Hematopoietic multipotent progenitor cell treated with erythropoietin and hydrocortisone succinate and interleukin-3 and kit ligand, for 6 days (in vitro differentiated cells): ENCODE measurements around the gene RCC1.
"Not testable (repeated sequence)": the region's sequence is repeated elsewhere in the genome, so short reads cannot be mapped to it uniquely, and the experiment has no call there.

Source experiments
- DNase-seq: peaks from one replicate; pipeline ENCODE4 v3.0.0-alpha.2; 2015

Gene RCC1

DNA sequence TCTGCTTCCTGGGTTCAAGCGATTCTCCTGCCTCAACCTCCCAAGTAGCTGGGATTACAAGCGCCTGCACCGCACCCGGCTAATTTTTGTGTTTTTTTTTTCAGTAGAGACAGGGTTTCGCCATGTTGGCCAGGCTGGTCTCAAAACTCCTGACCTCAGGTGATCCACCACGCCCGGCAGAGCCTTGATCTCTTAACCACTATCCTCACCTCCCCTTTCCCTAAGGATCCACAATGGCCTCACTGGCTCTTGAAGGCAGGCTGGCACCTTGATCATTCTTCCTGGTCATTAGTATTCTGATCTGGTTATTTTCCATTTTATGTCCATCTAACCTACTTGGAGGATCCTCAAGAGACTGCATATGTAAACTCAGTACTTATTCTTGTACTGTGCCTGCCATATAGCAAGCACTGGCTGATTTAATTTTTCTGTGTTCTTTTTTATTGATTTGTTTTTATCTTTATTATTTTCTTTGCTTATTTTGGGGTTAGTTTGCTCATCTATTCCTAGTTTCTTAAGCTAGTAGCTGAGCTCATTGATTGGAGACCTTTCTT, 6.3 kb downstream of the RCC1 start:
- peak; percentile 66 for DNase-seq

DNA sequence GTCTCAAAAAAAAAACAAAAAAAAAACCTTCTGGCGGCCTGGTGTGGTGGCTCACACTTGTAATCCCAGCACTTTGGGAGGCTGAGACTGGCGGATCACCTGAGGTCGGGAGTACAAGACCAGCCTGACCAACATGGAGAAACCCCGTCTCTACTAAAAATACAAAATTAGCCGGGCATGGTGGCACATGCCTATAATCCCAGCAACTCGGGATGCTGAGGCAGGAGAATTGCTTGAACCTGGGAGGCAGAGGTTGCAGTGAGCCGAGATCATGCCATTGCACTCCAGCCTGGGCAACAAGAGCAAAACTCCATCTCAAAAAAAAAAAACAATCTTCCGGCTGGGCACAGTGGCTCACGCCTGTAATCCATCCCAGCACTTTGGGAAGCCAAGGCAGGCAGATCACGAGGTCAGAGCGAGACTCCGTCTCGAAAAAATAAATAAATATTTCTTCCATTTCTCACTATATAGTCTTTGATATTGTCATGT, 8.6 kb downstream of the RCC1 start:
- not testable (repeated sequence) for DNase-seq

DNA sequence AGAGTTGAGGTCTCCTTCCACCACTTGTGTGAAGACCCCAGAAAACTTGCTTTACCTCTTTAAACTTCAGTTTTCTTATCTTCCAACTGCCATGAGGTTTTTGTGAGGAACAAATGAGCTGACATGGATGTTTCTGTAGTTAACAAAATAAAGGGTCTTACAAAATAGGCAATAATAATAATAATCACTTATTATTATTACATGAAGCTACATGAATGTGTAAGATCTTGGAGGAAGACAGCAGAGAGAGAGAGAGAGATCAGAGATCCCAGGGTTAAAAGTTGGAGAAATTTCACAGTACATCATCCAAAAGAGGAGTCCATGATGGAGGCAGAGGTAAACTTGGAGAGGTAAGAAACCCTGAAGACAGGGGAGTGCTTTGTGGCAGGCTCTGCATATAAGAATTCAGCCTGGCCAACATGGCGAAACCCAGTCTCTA, 10.7 kb downstream of the RCC1 start:
- peak; percentile 43 for DNase-seq

DNA sequence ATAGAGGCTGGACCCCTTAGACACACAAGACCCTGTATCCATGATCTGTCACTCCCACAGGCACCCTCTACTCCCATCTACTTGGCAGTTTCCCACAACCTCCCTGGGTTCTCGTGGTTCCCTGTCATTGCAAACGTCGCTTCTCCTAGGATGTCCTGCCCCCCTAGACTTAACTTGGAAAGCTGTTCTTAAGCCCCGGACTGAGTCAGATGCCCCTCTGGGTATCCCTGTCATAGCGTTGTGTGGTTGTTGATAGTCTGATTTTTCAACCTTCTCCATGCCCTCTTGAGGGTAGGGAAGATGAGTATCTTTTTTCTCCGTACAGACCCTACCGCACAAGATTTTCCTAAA, 11.8 kb downstream of the RCC1 start:
- DNase-seq: peak; percentile 53

DNA sequence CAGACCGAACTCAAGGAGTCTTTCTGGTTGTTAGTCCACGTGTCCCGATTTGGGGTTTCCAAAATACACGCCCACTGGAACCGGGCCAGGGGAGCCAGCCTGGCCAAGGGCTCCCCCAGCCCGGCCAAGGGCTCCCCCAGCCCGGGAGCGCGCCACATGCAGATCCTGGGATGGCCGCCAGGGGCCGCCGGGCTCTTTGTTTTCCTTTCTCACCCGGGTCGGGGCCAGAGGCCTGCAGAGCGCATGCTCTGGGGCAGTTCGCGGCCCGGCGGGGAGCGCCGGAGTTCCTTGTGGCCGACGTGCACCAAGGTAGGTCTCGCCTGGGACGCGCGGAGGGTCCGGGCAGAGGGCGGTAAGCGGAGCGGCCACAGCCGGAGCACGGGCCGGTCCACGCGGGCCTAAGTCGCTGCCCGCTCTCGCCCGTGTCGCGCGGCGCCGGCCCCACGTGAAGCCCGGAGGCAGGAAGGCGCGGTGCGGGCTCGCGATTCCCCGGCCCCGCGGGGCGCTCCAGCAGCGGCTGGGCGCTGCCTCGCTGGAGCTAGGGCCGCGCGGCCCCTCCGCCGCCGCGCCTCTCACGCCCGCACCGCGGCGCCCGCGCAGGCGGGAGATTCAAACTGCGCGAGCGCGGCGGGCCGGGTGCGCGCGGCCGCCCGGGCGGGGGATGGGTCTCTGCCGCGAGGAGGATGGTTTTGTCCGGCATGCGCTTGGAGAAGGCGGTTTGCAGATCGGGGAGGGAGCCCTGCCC, 12.3 kb downstream of the RCC1 start:
- DNase-seq: peak; percentile 92

DNA sequence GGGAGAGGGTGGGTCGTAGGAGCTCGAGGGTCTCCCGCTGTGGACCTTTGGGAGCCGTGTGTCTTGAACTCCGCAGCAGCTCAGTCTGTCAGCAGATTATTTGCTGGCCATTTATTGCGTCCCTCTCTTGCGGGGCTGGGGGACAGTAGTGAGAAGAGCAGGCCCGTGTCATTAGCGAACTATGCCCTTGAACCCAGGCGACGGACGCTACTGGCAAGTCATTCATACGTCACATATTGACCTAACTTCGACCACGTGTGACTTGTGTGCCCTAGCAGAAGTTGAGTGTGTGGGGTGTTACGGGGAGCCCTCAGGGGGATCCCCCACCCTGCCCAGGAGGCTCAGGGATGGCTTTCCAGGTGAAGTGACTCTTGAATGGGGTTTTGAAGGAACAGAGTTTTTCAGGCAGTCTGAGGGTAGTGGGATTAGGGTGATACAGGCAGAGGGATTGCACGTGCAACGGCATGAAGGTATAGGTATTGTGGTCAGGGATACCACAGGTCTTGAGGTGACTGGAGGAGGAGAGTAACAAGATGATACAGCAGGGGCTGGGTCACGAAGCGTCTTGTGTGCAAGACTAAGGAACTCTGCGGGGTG, 13.0 kb downstream of the RCC1 start:
- DNase-seq: peak; percentile 82

DNA sequence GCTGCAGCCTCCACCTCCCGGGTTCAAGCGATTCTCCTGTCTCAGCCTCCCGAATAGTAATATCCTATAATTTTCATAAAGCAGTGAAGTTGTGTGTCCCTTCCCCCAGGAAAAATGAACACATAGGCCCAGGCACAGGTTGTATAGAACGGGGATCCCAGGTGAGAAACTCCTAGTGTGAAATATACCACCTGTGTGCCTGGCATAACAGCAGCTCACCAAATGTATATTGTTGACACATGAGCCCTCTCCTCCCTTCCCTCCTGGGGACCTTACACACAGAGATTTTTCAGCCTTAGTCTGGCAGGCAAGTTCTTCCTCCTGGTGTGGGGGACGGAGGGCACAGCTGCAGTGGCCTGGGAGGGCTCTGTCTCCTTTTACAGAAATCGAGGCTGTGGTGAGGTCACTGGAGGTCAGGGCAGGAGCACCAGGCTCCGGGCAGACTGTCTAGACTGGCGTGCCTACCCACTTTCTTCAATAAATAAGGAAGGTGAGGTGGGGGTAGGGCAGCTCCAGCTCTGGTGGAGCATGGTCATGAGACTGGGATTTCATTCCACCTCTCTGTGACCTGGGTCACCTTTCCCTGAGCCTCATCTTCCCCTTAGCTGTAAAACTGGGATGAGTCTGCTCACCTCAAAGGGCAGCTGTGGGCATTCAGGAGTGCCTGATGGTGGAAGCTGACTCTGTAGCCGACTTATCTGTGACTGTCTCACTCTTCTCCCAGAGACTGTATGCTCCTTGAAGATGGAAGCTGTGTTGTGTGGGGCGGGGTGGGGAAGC, 14.3 kb downstream of the RCC1 start:
- no peak for DNase-seq

DNA sequence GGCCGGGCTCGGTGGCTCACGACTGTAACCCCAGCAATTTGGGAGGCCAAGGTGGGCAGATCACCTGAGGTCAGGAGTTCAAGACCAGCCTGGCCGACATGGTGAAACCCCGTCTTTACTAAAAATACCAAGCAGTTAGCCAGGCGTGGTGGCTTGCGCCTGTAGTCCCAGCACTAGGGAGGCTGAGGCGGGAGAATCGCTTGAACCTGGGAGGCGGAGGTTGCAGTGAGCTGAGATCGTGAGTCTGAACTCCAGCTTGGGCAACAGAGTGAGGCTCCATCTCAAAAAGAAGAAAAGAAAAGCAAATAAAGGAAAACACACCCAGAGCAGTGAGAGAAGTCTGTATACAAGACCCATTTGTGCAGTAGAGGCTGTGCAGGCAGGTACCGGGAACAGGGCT, 15.0 kb downstream of the RCC1 start:
- not testable (repeated sequence) for DNase-seq

DNA sequence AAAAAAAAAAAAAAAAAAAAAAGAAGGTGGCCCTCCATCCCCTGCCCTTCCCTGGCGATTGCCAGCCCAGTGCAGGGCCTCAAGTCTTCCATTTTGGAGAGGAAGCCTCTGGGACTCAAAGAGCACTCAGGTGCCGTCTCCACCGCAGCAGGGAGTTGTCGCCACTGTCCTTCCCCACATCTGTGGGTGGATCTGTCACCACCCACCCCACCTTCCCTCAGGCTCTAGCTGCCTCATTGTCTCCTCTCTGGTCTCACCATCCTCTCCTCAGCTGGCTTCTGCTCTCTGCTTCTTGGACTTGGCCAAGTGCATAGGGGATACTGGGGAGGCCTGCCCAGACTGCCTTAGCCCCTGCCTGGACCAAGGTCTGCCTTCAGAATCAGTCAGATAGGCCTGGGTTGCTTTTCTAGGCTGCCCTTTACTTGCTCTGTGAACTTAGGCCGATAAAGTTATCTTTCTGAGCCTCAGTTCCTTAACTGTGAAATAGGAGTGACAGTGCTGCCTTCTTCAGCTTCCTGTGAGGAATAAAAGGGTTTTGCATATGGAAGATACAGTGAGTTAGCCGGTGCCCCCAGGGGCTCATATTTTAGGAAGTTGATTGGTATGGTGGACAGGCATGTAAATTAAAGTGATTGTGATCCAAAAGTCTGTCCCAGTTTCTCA, 15.8 kb downstream of the RCC1 start:
- DNase-seq: peak; percentile 29

DNA sequence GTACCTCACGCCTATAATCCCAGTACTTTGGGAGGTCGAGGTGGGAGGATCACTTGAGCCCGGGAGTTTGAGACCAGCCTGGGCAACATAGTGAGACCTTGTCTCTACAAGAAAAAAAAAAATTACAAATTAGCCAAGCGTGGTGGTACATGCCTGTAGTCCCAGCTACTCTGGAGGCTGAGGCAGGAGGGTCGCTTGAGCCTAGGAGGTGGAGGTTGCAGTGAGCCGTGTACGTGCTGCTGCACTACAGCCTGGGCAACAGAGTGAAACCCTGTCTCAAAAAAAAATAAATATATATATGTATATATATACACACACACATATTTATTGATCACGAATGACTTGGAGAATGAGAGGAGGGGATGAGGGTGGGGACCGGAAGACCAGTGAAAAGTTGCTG, 16.7 kb downstream of the RCC1 start:
- not testable (repeated sequence) for DNase-seq

DNA sequence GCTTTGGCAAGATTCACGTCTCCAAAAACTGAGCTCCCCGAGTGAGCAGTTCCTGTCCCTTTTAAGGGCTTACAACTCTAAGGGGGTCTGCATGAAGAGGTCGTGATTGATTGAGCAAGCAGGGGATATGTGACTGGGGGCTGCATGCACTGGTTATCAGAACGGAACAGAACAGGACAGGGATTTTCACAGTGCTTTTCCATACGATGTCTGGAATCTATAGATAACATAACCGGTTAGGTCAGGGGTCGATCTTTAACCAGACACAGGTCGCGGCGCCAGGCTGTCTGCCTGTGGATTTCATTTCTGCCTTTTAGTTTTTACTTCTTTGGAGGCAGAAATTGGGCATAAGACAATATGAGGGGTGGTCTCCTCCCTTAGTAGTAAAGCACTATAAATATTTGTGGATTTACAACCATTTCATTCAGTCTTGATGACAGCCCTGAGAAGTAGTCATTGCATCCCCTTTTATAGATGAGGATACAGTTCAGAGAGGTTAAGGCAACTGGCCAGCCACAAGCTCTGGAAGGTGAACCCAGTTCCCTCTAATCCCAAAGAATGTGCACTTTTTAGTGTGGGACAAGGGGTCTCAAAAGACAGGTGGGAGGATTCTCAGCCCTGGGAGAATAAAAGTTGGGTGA, 19.3 kb downstream of the RCC1 start:
- not testable (repeated sequence) for DNase-seq

DNA sequence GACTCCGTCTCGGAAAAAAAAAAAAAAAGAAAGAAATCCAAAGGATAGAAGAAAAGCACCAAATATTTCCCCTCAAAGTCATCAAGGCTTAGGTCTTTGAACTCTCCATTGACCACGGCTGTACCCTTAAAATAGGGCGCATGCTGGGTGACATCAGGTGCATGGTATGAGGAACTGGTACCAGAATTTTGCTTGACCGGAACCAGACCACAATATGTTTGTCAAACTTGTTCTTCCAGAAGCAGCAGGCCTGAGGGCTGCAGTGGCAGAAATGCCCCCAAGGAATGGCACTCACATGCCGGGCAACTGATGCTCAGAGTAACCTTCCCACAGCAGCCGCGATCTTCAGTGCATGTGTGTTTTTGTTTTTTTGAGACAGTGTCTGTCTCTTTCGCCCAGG, 21.0 kb downstream of the RCC1 start:
- no peak for DNase-seq

DNA sequence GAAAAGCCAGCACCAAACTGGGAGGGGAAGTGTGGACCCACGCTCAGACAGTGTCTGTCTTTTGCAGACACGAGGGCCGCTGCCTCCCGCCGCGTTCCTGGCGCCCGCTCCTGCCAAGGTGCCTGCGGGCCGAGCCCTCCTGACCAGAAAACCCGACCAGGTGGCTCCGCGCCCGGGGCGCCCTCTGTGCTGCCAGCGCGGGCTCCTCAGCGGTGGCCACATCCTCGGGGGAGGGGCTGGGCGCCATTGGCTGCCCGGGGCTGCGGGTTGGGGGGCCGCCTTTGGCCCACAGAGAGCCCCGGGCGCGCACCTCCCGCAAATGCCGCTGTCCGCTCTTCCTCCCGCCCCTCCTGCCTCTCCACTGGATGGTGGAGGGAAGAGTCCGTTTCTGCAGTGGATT, 24.6 kb downstream of the RCC1 start:
- no peak for DNase-seq

DNA sequence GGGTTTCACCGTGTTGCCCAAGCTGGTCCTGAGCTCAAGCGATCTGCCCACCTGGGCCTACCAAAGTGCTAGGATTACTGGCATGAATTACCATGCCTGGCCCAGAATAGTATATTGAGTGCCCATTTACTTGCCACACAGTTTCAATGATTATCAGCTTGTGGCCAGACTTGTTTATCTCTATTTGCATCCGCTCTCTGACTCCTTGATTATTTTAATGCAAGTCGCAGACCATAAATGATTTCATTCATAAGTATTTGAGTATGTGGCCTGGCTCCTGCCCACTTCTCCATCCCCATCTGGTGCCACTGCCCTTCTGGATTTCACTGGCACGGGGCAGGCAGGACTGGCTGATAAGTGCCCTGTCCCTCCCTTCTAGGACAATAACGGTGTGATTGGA, 28.8 kb downstream of the RCC1 start:
- DNase-seq: peak; percentile 64

DNA sequence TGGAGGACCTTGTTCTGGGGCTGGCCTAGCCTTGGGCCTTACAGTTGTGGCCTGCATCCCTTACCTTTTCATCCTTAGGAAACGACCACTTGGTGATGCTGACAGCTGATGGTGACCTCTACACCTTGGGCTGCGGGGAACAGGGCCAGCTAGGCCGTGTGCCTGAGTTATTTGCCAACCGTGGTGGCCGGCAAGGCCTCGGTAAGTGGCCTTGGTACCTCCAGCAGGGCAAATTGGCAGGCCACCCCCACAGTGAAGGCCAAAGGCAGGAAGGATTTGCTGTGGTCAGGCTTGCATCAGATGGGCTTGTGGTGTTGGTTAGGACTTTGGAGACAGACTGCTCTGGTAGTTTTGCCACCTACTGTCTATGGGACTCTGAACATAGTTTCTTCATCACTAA, 29.3 kb downstream of the RCC1 start:
- peak; percentile 37 for DNase-seq

DNA sequence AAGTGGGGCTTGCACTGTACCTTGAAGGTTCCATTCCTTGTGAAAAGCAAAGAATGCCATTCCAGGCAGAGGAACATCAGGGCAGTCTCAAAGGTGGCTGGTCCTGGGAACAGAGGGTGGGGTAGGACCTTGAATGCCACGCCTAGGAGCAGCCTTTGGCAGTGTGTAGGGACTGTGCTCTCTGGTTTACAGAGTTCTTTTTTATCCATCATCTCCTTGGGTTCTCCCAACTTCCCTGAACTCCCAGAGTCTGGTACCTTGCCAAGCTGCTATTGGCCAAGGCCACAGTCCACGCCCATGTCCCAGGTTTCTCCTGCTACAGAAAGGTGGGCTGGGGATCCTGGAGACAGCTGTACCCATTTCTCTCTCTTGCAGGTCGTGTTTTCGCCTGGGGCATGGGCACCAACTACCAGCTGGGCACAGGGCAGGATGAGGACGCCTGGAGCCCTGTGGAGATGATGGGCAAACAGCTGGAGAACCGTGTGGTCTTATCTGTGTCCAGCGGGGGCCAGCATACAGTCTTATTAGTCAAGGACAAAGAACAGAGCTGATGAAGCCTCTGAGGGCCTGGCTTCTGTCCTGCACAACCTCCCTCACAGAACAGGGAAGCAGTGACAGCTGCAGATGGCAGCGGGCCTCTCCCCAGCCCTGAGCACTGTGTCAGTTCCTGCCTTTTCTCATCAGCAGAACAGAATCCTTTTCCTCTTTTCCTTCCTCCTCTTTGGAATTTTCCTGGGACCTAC, 31.8 kb downstream of the RCC1 start:
- DNase-seq: no peak

DNA sequence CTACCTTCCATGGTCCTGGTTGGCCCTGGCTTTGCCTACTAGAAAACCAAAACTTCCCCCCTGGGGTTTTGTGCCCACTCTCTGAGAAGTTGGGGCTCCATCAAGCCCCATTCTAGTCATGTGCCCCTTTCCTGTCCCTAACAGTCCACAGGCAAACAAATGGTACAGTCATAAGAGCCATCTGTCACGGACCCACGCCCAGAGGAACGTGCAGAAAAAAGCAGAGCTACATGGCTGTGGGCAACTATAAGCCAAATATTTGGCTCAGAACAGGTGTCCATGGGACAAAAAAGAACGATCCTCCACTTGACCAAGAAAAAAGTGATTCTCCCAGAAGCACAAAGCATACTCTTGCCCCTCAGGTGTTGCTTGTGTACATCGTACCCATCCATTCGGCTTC, 32.4 kb downstream of the RCC1 start:
- DNase-seq: no peak

DNA sequence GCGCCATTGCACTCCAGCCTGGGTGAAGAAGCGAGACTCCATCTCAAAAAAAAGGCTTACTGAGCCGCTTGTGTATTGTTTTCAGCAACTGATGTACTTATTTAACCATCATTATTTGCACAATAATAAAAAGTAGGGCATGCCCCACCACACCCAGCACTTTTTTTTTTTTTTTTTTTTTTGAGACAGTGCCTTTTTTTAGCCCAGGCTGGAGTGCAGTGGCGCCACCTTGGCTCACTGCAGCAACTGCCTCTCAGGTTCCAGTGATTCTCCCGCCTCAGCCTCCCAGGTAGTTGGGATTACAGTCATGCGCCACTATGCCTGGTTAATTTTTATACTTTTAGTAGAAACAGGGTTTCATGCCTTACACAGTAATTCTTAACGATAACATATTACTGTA, 34.8 kb downstream of the RCC1 start:
- peak; percentile 48 for DNase-seq

DNA sequence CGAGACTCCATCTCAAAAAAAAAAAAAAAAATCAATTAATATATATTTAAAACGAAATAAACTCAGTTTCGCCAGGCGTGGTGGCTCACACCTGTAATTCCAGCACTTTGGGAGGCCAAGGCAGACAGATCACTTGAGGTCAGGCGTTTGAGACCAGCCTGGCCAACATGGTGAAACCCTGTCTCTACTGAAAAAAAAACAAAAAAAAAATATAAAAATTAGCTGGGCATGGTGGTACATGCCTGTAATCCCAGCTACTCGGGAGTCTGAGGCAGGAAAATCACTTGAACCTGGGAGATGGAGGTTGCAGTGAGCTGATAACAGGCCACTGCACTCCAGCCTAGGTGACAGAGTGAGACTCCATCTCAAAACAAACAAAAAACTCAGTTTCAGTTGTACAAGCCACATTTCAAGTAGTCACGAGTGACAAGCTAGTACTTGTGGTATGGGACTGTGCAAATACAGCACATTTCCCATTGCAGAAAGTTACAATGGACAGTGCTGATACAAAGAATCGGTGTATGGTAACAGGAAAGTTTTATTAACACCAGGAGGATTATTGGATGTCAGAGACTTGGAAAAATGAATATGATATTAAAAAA, 35.7 kb downstream of the RCC1 start:
- DNase-seq: not testable (repeated sequence)

DNA sequence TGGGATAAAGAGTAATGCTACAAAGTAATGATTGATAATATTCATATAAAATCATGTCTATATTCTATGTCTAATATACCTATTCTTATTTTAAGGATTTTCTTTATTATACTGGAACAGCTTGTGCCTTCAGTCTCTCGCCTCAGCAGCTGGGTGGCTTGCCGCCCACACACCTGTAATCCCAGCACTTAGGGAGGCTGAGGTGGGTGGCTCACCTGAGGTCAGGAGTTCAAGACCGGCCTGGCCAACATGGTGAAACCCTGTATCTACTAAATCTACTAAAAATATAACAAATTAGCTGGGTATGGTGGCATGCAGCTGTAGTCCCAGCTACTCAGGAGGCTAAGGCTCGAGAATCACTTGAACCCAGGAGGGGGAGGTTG, 39.4 kb downstream of the RCC1 start:
- DNase-seq: no peak

DNA sequence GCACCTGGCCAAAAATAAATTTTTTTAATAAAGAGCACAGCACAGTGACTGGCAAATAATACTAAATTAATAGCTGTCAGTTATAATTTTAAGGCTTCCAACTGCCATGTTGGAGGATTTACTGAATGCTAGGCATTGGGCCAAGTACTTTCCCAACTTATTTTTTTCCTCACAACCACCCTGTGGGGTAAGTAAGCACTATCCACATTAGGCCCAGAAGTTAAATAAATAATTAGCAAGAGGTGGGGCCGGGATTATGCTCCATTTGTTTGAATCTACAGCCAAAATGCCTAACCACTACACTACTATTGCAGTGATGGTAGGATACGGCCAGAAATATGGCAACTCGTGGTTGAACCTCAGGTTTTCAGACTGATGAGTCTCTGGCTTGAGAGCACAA, 42.5 kb downstream of the RCC1 start:
- DNase-seq: no peak
